Panc1 (cell line): ENCODE measurements around the gene SH3PXD2A. TPM values are rescaled to one million over a fixed set of nuclear protein-coding genes. Genes with fewer than 3 reads are reported as not detected.

Experiments
- ATAC-seq: fragments of 200-7000 bp; cut with Tn5 transposase; 2 replicates; pipeline ENCODE4 v1.9.1; 2020; ENCODE audit warnings: mild to moderate bottlenecking, moderate library complexity
- BruUV-seq: library from RNA; stranded (reverse); fragments of 400-500 nt; replicated peaks from 2 replicates; lab custom pipeline; 2021; lab: Mats Ljungman, UMichigan
- CTCF ChIA-PET: fragments of 300-600 bp; sonication (Branson Sonifier 250); formaldehyde crosslinking; loops from one replicate; lab custom pipeline; 2022; ENCODE audit warnings: antibody characterized with exemption; lab: Charles Lee
- POLR2A ChIA-PET: fragments of 300-600 bp; sonication (Branson Sonifier 250); formaldehyde crosslinking; loops from one replicate; lab custom pipeline; 2022; ENCODE audit warnings: antibody characterized with exemption; lab: Charles Lee
- DNase-seq: peaks from one replicate; pipeline ENCODE4 v3.0.0-alpha.2; 2010; ENCODE audit warnings: low read depth, low spot score
- H3K27ac ChIP-seq: 2 replicates; pipeline ENCODE4 v1.5.1; 2011; ENCODE audit warnings: mild to moderate bottlenecking, low read length, inconsistent platforms
- H3K27me3 ChIP-seq: fragments of 200-500 bp; sonication (Bioruptor generic); 2 replicates; pipeline ENCODE4 v1.6.0; 2014; ENCODE audit warnings: low read length, inconsistent platforms; ENCODE audit not compliant: control insufficient read depth, insufficient read depth
- H3K36me3 ChIP-seq: fragments of 200-500 bp; sonication (Bioruptor generic); 2 replicates; pipeline ENCODE4 v1.5.1; 2014; ENCODE audit warnings: inconsistent platforms, mild to moderate bottlenecking, low read length, moderate library complexity; ENCODE audit not compliant: control insufficient read depth, insufficient read depth
- H3K4me1 ChIP-seq: 2 replicates; pipeline ENCODE4 v1.5.1; 2011; ENCODE audit warnings: inconsistent platforms, mild to moderate bottlenecking, low read length, moderate library complexity; ENCODE audit not compliant: control insufficient read depth, insufficient read depth
- H3K4me3 ChIP-seq, 2 experiments: 2 replicates each; pipeline ENCODE4 v1.5.1; 2011 to 2012; ENCODE audit warnings: low read depth in 2 of 2, low read length in 2 of 2, mild to moderate bottlenecking in 2 of 2, inconsistent platforms in 1 of 2, moderate library complexity in 1 of 2
- H3K9me3 ChIP-seq: fragments of 200-500 bp; sonication (Bioruptor generic); 2 replicates; pipeline ENCODE4 v1.5.1; 2014; ENCODE audit warnings: low read depth, mild to moderate bottlenecking, inconsistent platforms, low read length, moderate library complexity; ENCODE audit not compliant: control insufficient read depth, insufficient read depth
- POLR2AphosphoS5 ChIP-seq: IDR thresholded peaks from 2 replicates; pipeline ENCODE4 v1.6.1; 2012; ENCODE audit warnings: mild to moderate bottlenecking, low read depth, low read length, moderate library complexity
- SIN3A ChIP-seq: IDR thresholded peaks from 2 replicates; pipeline ENCODE4 v1.6.1; 2012; ENCODE audit warnings: low read depth, mild to moderate bottlenecking, low read length, moderate library complexity, borderline replicate concordance; ENCODE audit not compliant: insufficient read depth
- TCF7L2 ChIP-seq: IDR thresholded peaks from 2 replicates; pipeline ENCODE4 v1.6.1; 2011; ENCODE audit warnings: mild to moderate bottlenecking, low read depth, low read length, inconsistent platforms
- in situ Hi-C: cut with HindIII; loops from 2 replicates; pipeline ENCODE4 v1.10.0; 2016; ENCODE audit warnings: low sequenced_read_pairs, low pct_unique_long_range_greater_than_20kb
- intact Hi-C: fragments of 100-400 bp; cut with micrococcal nuclease; formaldehyde crosslinking; loops from one replicate; pipeline ENCODE4 v1.10.0; 2022; ENCODE audit not compliant: unreplicated experiment
- total RNA-seq: library from RNA; stranded (reverse); gene quantifications from one replicate; pipeline ENCODE4 v1.2.1, GENCODE V29; 2021; ENCODE audit not compliant: unreplicated experiment
- TF ChIP-seq, protein P1 (sequence below): fragments of 450-650 bp; IDR thresholded peaks from 2 replicates; pipeline ENCODE4 v1.5.1; 2017; ENCODE audit warnings: mild to moderate bottlenecking
- TF ChIP-seq, protein P2 (sequence below), 2 experiments: IDR thresholded peaks; 2 replicates each; pipeline ENCODE4 v1.6.1; 2011 to 2012; ENCODE audit warnings: low read depth in 2 of 2, control low read depth in 1 of 2, low read length in 1 of 2, mild to moderate bottlenecking in 1 of 2, moderate library complexity in 1 of 2; ENCODE audit not compliant: insufficient read depth in 1 of 2

The SH3PXD2A gene
- total RNA-seq, 1 experiment from 2014 or later, result 5.7 TPM

DNA sequence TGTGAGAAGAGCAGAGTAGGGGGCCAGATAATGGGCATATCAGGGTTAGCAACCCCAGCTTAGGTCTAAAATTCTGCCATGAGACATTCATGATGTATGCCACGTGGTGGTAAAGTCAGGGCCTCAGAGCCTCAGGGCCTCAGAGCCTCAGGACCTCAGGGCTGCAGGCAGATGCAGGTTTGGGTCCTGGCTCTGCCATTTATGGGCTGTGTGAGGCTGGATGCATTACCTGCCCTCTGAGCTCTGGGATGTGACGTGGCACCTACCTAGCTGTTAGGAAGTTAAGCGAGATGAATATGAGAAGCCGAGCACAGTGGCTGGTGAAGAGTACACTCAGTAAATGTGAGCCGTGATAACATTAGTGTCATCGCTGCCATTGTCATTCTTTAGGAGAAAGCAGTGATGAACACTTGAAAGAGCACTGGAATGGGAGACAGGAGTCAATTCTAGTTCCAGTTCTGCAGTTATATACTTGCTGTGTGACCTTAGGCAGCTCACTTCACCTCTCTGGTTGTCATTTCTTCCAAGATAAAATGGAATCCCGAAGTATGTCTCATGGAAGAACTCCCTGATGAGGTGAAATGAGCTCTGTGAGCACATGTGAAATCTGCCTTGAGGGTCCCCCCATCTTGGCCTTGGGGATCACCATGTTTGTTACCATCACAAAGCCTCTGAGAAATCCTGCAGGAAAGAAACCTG lies 127.2 kb downstream of the SH3PXD2A start:
- intact Hi-C loops, result no loop called here
- CTCF ChIA-PET, result no interaction called here
- TF ChIP-seq, protein P1, sequence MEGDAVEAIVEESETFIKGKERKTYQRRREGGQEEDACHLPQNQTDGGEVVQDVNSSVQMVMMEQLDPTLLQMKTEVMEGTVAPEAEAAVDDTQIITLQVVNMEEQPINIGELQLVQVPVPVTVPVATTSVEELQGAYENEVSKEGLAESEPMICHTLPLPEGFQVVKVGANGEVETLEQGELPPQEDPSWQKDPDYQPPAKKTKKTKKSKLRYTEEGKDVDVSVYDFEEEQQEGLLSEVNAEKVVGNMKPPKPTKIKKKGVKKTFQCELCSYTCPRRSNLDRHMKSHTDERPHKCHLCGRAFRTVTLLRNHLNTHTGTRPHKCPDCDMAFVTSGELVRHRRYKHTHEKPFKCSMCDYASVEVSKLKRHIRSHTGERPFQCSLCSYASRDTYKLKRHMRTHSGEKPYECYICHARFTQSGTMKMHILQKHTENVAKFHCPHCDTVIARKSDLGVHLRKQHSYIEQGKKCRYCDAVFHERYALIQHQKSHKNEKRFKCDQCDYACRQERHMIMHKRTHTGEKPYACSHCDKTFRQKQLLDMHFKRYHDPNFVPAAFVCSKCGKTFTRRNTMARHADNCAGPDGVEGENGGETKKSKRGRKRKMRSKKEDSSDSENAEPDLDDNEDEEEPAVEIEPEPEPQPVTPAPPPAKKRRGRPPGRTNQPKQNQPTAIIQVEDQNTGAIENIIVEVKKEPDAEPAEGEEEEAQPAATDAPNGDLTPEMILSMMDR, result no peak
- TF ChIP-seq, protein P2, sequence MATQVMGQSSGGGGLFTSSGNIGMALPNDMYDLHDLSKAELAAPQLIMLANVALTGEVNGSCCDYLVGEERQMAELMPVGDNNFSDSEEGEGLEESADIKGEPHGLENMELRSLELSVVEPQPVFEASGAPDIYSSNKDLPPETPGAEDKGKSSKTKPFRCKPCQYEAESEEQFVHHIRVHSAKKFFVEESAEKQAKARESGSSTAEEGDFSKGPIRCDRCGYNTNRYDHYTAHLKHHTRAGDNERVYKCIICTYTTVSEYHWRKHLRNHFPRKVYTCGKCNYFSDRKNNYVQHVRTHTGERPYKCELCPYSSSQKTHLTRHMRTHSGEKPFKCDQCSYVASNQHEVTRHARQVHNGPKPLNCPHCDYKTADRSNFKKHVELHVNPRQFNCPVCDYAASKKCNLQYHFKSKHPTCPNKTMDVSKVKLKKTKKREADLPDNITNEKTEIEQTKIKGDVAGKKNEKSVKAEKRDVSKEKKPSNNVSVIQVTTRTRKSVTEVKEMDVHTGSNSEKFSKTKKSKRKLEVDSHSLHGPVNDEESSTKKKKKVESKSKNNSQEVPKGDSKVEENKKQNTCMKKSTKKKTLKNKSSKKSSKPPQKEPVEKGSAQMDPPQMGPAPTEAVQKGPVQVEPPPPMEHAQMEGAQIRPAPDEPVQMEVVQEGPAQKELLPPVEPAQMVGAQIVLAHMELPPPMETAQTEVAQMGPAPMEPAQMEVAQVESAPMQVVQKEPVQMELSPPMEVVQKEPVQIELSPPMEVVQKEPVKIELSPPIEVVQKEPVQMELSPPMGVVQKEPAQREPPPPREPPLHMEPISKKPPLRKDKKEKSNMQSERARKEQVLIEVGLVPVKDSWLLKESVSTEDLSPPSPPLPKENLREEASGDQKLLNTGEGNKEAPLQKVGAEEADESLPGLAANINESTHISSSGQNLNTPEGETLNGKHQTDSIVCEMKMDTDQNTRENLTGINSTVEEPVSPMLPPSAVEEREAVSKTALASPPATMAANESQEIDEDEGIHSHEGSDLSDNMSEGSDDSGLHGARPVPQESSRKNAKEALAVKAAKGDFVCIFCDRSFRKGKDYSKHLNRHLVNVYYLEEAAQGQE (IDR thresholded peaks at IDR 0.05; ENCODE audit: insufficient read depth in 1 of 2, low read depth in 2 of 2, low read length in 1 of 2), result no peak
- TF ChIP-seq POLR2AphosphoS5, result no peak
- TF ChIP-seq SIN3A, result no peak
- no peak for TF ChIP-seq TCF7L2
- ATAC-seq (no peak), DNase-seq (no peak)
- POLR2A ChIA-PET, result no interaction called here
- H3K4me3 ChIP-seq, result no peak overlapping the region
- no peaks in the 10 kb centered on the region for H3K27me3 ChIP-seq
- no peaks in the 10 kb centered on the region for H3K9me3 ChIP-seq
- in situ Hi-C loops, result no loop called here
- no peaks in the 10 kb centered on the region for H3K36me3 ChIP-seq
- no TSS peak for BruUV-seq
- H3K4me1 ChIP-seq, result no peaks in the 10 kb centered on the region
- no peak overlapping the region for H3K27ac ChIP-seq

DNA sequence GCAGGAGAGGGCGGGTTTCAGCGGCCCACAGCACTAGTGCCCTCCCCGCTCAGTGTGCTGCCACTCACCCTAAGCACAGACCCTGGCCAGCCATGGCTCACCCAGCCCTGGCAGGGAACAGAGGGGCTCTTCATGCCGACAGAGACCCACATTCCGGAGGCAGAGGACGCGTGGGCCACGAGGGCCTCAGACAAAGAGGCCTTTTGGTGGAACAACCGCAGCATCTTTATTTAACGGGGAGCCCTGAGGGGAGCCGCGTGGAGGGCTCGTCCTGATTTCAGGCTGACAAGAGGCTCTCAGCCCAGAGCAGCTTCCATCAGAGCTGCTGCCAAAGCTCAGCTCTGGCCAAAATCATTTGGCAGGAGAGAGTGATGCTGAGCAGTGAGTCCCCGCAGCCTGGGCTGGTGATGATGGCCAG lies 127.8 kb downstream of the SH3PXD2A start:
- Histone ChIP-seq H3K4me3 (no peak overlapping the region), H3K27me3 (no peaks in the 10 kb centered on the region), H3K4me1 (no peaks in the 10 kb centered on the region), H3K36me3 (no peaks in the 10 kb centered on the region), H3K27ac (no peak overlapping the region), H3K9me3 (no peaks in the 10 kb centered on the region)
- no TSS peak for BruUV-seq
- intact Hi-C loops (no loop called here), in situ Hi-C loops (no loop called here)
- CTCF ChIA-PET, result no interaction called here
- POLR2A ChIA-PET, result no interaction called here
- ATAC-seq (no peak; the same call in 1 of the 2 replicates), DNase-seq (no peak)
- TF ChIP-seq, protein P1, result no peak
- TF ChIP-seq POLR2AphosphoS5 (no peak), TCF7L2 (no peak), SIN3A (no peak)
- TF ChIP-seq, protein P2 (IDR thresholded peaks at IDR 0.05; ENCODE audit: insufficient read depth in 1 of 2, low read depth in 2 of 2, low read length in 1 of 2), result no peak
